ENCODE measurements around the gene ARHGEF37.

The ARHGEF37 gene

GRCh38 chr5:149675610-149676201 lies 94.4 kb downstream of the ARHGEF37 start:
- no peak for DNase-seq (ENCODE audit: low read depth)

- no peak for DNase-seq (ENCODE audit: low read depth)
Observed at GRCh38 chr5:149677731-149678130, 96.4 kb downstream of the ARHGEF37 start.

- no peak for DNase-seq (ENCODE audit: low read depth)
Observed at GRCh38 chr5:149679876-149680809, 98.8 kb downstream of the ARHGEF37 start.

- no peak for DNase-seq (ENCODE audit: low read depth)
Observed at GRCh38 chr5:149680810-149681221, 99.5 kb downstream of the ARHGEF37 start.

DNA sequence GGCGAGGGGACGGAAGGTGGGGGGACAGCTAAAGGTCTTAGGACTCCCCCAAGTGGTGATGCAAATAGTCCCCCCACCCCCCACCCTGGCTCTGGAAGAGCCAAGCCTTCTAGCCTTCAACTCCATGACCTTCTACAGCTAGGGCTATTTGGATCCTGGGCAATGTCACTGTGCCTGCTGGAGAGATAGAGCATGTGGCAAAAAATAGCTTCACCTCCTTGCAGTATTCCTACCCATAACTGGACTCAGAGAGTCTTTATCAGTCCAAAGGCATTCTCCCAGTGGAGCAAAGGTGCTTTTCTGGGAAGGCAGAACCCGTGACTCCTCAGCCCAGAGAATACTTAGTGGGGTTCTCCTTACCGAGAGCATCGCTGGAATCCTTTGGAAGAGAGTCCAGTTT lies 100.0 kb downstream of the ARHGEF37 start:
- DNase-seq (ENCODE audit: low read depth), result no peak

GRCh38 chr5:149681922-149682321 lies 100.6 kb downstream of the ARHGEF37 start:
- DNase-seq (ENCODE audit: low read depth), result no peak

GRCh38 chr5:149682532-149683075 lies 101.3 kb downstream of the ARHGEF37 start:
- DNase-seq (ENCODE audit: low read depth), result no peak

GRCh38 chr5:149683964-149684363 lies 102.7 kb downstream of the ARHGEF37 start:
- DNase-seq (ENCODE audit: low read depth), result no peak

DNA sequence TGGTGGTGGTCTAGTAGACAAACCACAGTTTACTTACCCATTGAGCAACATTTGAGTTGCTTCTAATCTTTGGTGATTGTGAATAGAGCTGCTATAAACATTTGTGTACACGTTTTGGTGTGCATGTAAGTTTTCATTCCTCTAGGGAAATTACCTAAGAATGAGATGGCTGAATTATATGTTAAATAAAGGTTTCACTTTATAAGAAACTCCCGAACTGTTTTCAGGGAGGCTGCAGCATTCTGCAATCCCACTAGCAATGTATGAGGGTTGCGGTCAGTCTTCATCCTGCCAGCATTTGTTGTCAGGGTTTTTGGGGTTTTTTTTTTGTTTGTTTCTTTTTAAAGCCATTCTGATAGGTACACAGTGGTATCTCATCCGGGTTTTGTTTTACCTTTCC lies 103.1 kb downstream of the ARHGEF37 start:
- no peak for DNase-seq (ENCODE audit: low read depth)

All from stimulated activated CD8-positive, alpha-beta memory T cell treated with anti-CD3 and anti-CD28 coated beads, Interleukin-15, amount 100 ng/mL, for 24 hours (primary cell).